ENCODE results near the gene RDH5. TPM values are rescaled to one million over a fixed set of nuclear protein-coding genes. Genes with fewer than 3 reads are reported as not detected.

The RDH5 gene
- total and polyA plus RNA-seq, 2 of the 13 experiments (the other 11 are each of a cell fraction or from before 2014, with no cell fraction given) = 2.6 to 5.7 TPM

GRCh38 chr12:55720894-55721444 is 776 bp downstream of the RDH5 start (continued):
- no peak for TF ChIP-seq ZNF788 (CRISPR knock-in tag; IDR thresholded peaks at IDR 0.05; ENCODE audit: borderline replicate concordance)
- no peak for TF ChIP-seq RFX1 (IDR thresholded peaks at IDR 0.05)
- TF ChIP-seq NFIC (IDR thresholded peaks at IDR 0.05; ENCODE audit: low read length) = no peak
- TF ChIP-seq, protein P1, sequence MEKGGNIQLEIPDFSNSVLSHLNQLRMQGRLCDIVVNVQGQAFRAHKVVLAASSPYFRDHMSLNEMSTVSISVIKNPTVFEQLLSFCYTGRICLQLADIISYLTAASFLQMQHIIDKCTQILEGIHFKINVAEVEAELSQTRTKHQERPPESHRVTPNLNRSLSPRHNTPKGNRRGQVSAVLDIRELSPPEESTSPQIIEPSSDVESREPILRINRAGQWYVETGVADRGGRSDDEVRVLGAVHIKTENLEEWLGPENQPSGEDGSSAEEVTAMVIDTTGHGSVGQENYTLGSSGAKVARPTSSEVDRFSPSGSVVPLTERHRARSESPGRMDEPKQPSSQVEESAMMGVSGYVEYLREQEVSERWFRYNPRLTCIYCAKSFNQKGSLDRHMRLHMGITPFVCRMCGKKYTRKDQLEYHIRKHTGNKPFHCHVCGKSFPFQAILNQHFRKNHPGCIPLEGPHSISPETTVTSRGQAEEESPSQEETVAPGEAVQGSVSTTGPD (CRISPR knock-in tag; IDR thresholded peaks at IDR 0.05) = no peak
- no peak for TF ChIP-seq ESRRA (CRISPR knock-in tag; IDR thresholded peaks at IDR 0.05; ENCODE audit: low read depth)
- TF ChIP-seq ZNF570 (CRISPR knock-in tag; IDR thresholded peaks at IDR 0.05; ENCODE audit: borderline replicate concordance) = no peak
- TF ChIP-seq PBX3 (CRISPR knock-in tag; IDR thresholded peaks at IDR 0.05; ENCODE audit: borderline replicate concordance) = no peak
- TF ChIP-seq ZNF350 (CRISPR knock-in tag; IDR thresholded peaks at IDR 0.05; ENCODE audit: borderline replicate concordance, low read depth) = 0 out of 2 replicates have a peak, but pooled peaks have one; percentile 1
- no peak for TF ChIP-seq CENPT (CRISPR knock-in tag; IDR thresholded peaks at IDR 0.05; ENCODE audit: low read depth)
- TF ChIP-seq ZNF407 (CRISPR knock-in tag; IDR thresholded peaks at IDR 0.05; ENCODE audit: not compliant biosample characterization) = peak; percentile 26
- TF ChIP-seq PCBP2 (optimal IDR thresholded peaks at IDR 0.05; ENCODE audit: low read depth, low read length, poor library complexity, severe bottlenecking) = no peak
- no peak for TF ChIP-seq SOX5 (CRISPR knock-in tag; IDR thresholded peaks at IDR 0.05; ENCODE audit: borderline replicate concordance)
- no peak for TF ChIP-seq ARID3A (IDR thresholded peaks at IDR 0.05; ENCODE audit: low read depth, low read length)
- TF ChIP-seq ZNF607 (CRISPR knock-in tag; IDR thresholded peaks at IDR 0.05; ENCODE audit: borderline replicate concordance) = no peak
- TF ChIP-seq ZNF776 (CRISPR knock-in tag; IDR thresholded peaks at IDR 0.05) = no peak
